Measurements from ENCODE around the gene ZBTB33.

ZBTB33 gene

DNA sequence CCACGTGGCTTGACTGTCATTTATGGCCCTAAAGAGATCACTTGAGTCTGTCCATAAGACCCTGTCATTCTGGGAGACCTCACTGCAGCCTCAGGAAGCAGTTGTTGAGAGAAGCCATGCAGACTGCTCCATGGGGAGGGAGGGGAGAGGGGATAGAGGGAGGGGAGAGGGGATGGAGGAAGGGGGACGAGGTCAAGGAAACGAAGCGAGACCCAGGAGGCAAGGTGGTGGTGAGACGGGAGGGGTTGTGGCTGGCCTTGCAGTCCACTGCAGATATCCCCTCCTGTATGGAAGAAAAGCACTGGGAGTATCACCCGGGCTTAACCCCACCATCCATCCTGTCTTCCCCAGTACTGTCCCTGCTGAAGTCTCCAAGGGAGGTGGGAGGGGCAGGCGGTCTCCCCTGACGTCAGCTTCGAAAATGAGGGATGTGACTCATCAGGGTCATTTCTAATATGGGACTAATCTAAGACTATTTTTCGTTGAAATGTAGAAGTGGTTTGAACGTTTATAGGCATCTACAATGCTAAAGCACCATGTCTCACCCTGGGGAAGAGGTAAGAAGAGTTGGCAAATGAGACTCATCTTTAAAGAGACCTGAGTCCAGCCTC is 55.0 kb downstream of the ZBTB33 start:
- no peak for DNase-seq (ENCODE audit: low spot score)

DNA sequence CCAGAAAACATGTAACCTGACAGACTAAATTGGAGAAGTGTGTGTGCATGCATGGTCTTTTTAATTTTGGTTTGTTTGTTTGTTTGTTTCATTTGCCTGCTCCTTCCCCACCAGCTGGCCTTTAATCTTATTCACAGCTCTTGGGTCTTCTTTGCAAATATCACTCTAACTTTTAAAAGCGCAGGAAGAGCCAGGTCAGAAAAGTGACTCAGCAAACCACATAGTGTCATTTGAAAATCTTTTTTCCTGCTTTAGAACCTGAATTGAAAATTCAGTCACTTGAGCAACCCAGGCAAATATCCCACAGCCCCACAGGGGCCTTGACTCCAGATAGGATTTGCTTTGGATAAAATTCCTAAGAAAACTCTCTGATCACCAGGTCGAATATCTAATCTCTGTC is 56.0 kb downstream of the ZBTB33 start:
- no peak for DNase-seq (ENCODE audit: low spot score)
